ENCODE results near the gene INKA1. TPM values are rescaled to one million over a fixed set of nuclear protein-coding genes. Genes with fewer than 3 reads are reported as not detected.

INKA1 gene
- total RNA-seq, 2 experiments from 2014 or later: 7.9 to 12.8 TPM

- Histone ChIP-seq H3K9me3 (ENCODE audit: low read length) (no peaks in the 10 kb centered on the region), H3K27ac (ENCODE audit: low read depth, low read length, poor library complexity, severe bottlenecking) (peak overlapping the region; percentile 18), H4K20me1 (ENCODE audit: insufficient read depth, low read length) (no peaks in the 10 kb centered on the region), H3K4me3 (ENCODE audit: low read depth, low read length, poor library complexity, severe bottlenecking) (no peak overlapping the region), H3K36me3 (ENCODE audit: insufficient read depth, low read length) (no peaks in the 10 kb centered on the region), H3K4me2 (ENCODE audit: low read length) (peak overlapping the region; percentile 61; the same call in 1 of the 2 replicates), H3K79me2 (ENCODE audit: insufficient read depth, low read depth, low read length) (peaks cover 4% of the 10 kb centered on the region; the same call in 1 of the 2 replicates), H3K4me1 (ENCODE audit: insufficient read depth, low read length, poor library complexity, severe bottlenecking) (peaks cover 25% of the 10 kb centered on the region), H2AFZ (ENCODE audit: low read length) (peak overlapping the region; percentile 87; the same call in 1 of the 2 replicates), H3K9me2 (ENCODE audit: insufficient read depth, low read length) (no peaks in the 10 kb centered on the region)
- BruUV-seq (replicated peaks): no TSS peak
- intact Hi-C loops (cut with micrococcal nuclease; ENCODE audit: unreplicated experiment): no loop called here
- ChIA-PET CTCF (ENCODE audit: unreplicated experiment) (interaction anchor here (0.6 kb wide), 1 partner anchor 12 kb away, joined by 3 read pairs; no protein-coding TSS in a partner anchor), POLR2A (no interaction called here)
- DNase-seq (ENCODE audit: low spot score): no peak
- no peak for TF ChIP-seq CTCF (conservative IDR thresholded peaks at IDR 0.05; ENCODE audit: low read length)
- no peak for TF ChIP-seq EZH2phosphoT487 (IDR thresholded peaks at IDR 0.05; ENCODE audit: borderline replicate concordance, low read depth, low read length)
These were observed 12.2 kb upstream of the INKA1 start for GRCh38 chr3:49790626-49791411.

GRCh38 chr3:49791571-49791970 lies 11.5 kb upstream of the INKA1 start:
- CTCF ChIA-PET (ENCODE audit: unreplicated experiment): no interaction called here
- Histone ChIP-seq H3K9me3 (ENCODE audit: low read length) (no peaks in the 10 kb centered on the region), H3K27ac (ENCODE audit: low read depth, low read length, poor library complexity, severe bottlenecking) (no peak overlapping the region), H2AFZ (ENCODE audit: low read length) (no peak overlapping the region), H3K4me3 (ENCODE audit: low read depth, low read length, poor library complexity, severe bottlenecking) (no peak overlapping the region), H3K79me2 (ENCODE audit: insufficient read depth, low read depth, low read length) (no peaks in the 10 kb centered on the region), H3K4me2 (ENCODE audit: low read length) (no peak overlapping the region), H3K36me3 (ENCODE audit: insufficient read depth, low read length) (no peaks in the 10 kb centered on the region), H3K9me2 (ENCODE audit: insufficient read depth, low read length) (no peaks in the 10 kb centered on the region), H4K20me1 (ENCODE audit: insufficient read depth, low read length) (no peaks in the 10 kb centered on the region), H3K4me1 (ENCODE audit: insufficient read depth, low read length, poor library complexity, severe bottlenecking) (peaks cover 25% of the 10 kb centered on the region)
- POLR2A ChIA-PET: no interaction called here
- no peak for DNase-seq (ENCODE audit: low spot score)
- intact Hi-C loops (cut with micrococcal nuclease; ENCODE audit: unreplicated experiment): no loop called here
- no TSS peak for BruUV-seq (replicated peaks)
- no peak for TF ChIP-seq CTCF (conservative IDR thresholded peaks at IDR 0.05; ENCODE audit: low read length)

GRCh38 chr3:49792371-49793150 lies 10.5 kb upstream of the INKA1 start:
- POLR2A ChIA-PET: no interaction called here
- CTCF ChIA-PET (ENCODE audit: unreplicated experiment): no interaction called here
- no peak for DNase-seq (ENCODE audit: low spot score)
- Histone ChIP-seq H3K4me1 (ENCODE audit: insufficient read depth, low read length, poor library complexity, severe bottlenecking) (peaks cover 16% of the 10 kb centered on the region), H3K9me2 (ENCODE audit: insufficient read depth, low read length) (no peaks in the 10 kb centered on the region), H3K9me3 (ENCODE audit: low read length) (no peaks in the 10 kb centered on the region), H3K4me3 (ENCODE audit: low read depth, low read length, poor library complexity, severe bottlenecking) (no peak overlapping the region), H3K27ac (ENCODE audit: low read depth, low read length, poor library complexity, severe bottlenecking) (no peak overlapping the region), H3K36me3 (ENCODE audit: insufficient read depth, low read length) (no peaks in the 10 kb centered on the region), H4K20me1 (ENCODE audit: insufficient read depth, low read length) (no peaks in the 10 kb centered on the region), H3K79me2 (ENCODE audit: insufficient read depth, low read depth, low read length) (no peaks in the 10 kb centered on the region), H3K4me2 (ENCODE audit: low read length) (no peak overlapping the region), H2AFZ (ENCODE audit: low read length) (no peak overlapping the region)
- no TSS peak for BruUV-seq (replicated peaks)
- intact Hi-C loops (cut with micrococcal nuclease; ENCODE audit: unreplicated experiment): no loop called here
- TF ChIP-seq EZH2phosphoT487 (IDR thresholded peaks at IDR 0.05; ENCODE audit: borderline replicate concordance, low read depth, low read length) (no peak), CTCF (conservative IDR thresholded peaks at IDR 0.05; ENCODE audit: low read length) (no peak)
